Colonic mucosa (tissue), 4 donors: ENCODE results near the gene CACNA1D. TPM values are rescaled to one million over a fixed set of nuclear protein-coding genes. Genes with fewer than 3 reads are reported as not detected.

Experiments used
- DNase-seq: peaks from one replicate; pipeline ENCODE4 v3.0.0-alpha.2; 2020
- H3K27ac ChIP-seq: fragments of 200-600 bp; one replicate; pipeline ENCODE4 v1.8.0; 2021
- H3K27me3 ChIP-seq: fragments of 200-600 bp; one replicate; pipeline ENCODE4 v1.8.0; 2021
- H3K36me3 ChIP-seq: fragments of 200-600 bp; one replicate; pipeline ENCODE4 v1.8.0; 2021
- H3K4me1 ChIP-seq: fragments of 200-600 bp; one replicate; pipeline ENCODE4 v1.8.0; 2021; ENCODE audit warnings: mild to moderate bottlenecking
- H3K4me3 ChIP-seq: fragments of 200-600 bp; one replicate; pipeline ENCODE4 v1.8.0; 2021
- H3K9ac ChIP-seq, 2 donors: one replicate each; pipeline ENCODE4 v1.7.0; 2013; ENCODE audit warnings: control low read depth in 2 of 2, low read depth in 2 of 2, low read length in 2 of 2
- H3K9me3 ChIP-seq: fragments of 200-600 bp; one replicate; pipeline ENCODE4 v1.8.0; 2021
- CTCF ChIP-seq: fragments of 200-600 bp; IDR thresholded peaks from one replicate; pipeline ENCODE4 v1.8.0; 2022; ENCODE audit warnings: antibody characterized with exemption, mild to moderate bottlenecking
- intact Hi-C: fragments of 100-400 bp; cut with DNase I; formaldehyde crosslinking; loops from one replicate; pipeline ENCODE4 v1.14.1; 2022
- total RNA-seq, 2 donors: library from RNA; stranded (reverse); fragmentation: NEBNext Ultra II Directional in 1 of 2; extraction: Animal tissue kit (Norgen Biotek cat#: 25700) in 1 of 2; gene quantifications; one replicate each; pipeline ENCODE4 v1.2.1, GENCODE V29; 2021
- donor health status: healthy.
- donor health status: DM: no; HTN: no; CAD: no.
- donor health status: DM: no; HTN: no; CAD: no.

Gene CACNA1D
- total RNA-seq, 2 donors from 2014 or later, result 9.6 to 17.1 TPM

GRCh38 chr3:53828581-53828980, 334.2 kb downstream of the CACNA1D start:
- Histone ChIP-seq H3K27me3 (no peaks in the 10 kb centered on the region), H3K4me1 (no peaks in the 10 kb centered on the region), H3K4me3 (no peak overlapping the region), H3K27ac (no peak overlapping the region), H3K9ac (no peak overlapping the region), H3K9me3 (no peaks in the 10 kb centered on the region), H3K36me3 (no peaks in the 10 kb centered on the region)
- no peak for TF ChIP-seq CTCF
- intact Hi-C loops, result no loop called here
- DNase-seq, result no peak

- Histone ChIP-seq H3K9ac (no peak overlapping the region), H3K4me3 (no peak overlapping the region), H3K4me1 (no peaks in the 10 kb centered on the region), H3K27me3 (no peaks in the 10 kb centered on the region), H3K36me3 (no peaks in the 10 kb centered on the region), H3K27ac (no peak overlapping the region), H3K9me3 (no peaks in the 10 kb centered on the region)
- no peak for DNase-seq
- TF ChIP-seq CTCF, result no peak
- intact Hi-C loops, result no loop called here
Observed at GRCh38 chr3:53829605-53830004, 335.2 kb downstream of the CACNA1D start.

GRCh38 chr3:53830944-53831343, 336.5 kb downstream of the CACNA1D start:
- DNase-seq, result no peak
- intact Hi-C loops, result no loop called here
- Histone ChIP-seq H3K4me1 (no peaks in the 10 kb centered on the region), H3K36me3 (no peaks in the 10 kb centered on the region), H3K9me3 (no peaks in the 10 kb centered on the region), H3K27ac (no peak overlapping the region), H3K9ac (no peak overlapping the region), H3K27me3 (no peaks in the 10 kb centered on the region), H3K4me3 (no peak overlapping the region)
- TF ChIP-seq CTCF, result no peak

- Histone ChIP-seq H3K4me1 (no peaks in the 10 kb centered on the region), H3K9me3 (no peaks in the 10 kb centered on the region), H3K4me3 (no peak overlapping the region), H3K27ac (no peak overlapping the region), H3K9ac (no peak overlapping the region), H3K36me3 (no peaks in the 10 kb centered on the region), H3K27me3 (no peaks in the 10 kb centered on the region)
- intact Hi-C loops, result no loop called here
- no peak for TF ChIP-seq CTCF
- no peak for DNase-seq
Observed at GRCh38 chr3:53833053-53833645, 338.7 kb downstream of the CACNA1D start.

GRCh38 chr3:53833700-53834099, 339.3 kb downstream of the CACNA1D start:
- Histone ChIP-seq H3K9me3 (no peaks in the 10 kb centered on the region), H3K4me3 (no peak overlapping the region), H3K4me1 (no peaks in the 10 kb centered on the region), H3K9ac (no peak overlapping the region), H3K27me3 (no peaks in the 10 kb centered on the region), H3K36me3 (no peaks in the 10 kb centered on the region), H3K27ac (no peak overlapping the region)
- TF ChIP-seq CTCF, result no peak
- DNase-seq, result no peak
- intact Hi-C loops, result no loop called here
